IMR-90 (cell line): ENCODE data around the gene ASXL3.

ENCODE experiments used
- BHLHE40 ChIP-seq: fragments of 150-350 bp; IDR thresholded peaks from 2 replicates; pipeline ENCODE4 v1.6.1; 2016; ENCODE audit warnings: mild to moderate bottlenecking, low read depth, low read length
- CEBPB ChIP-seq: IDR thresholded peaks from 2 replicates; pipeline ENCODE4 v1.6.1; 2012; ENCODE audit warnings: low read depth, low read length, improper control_type of control experiment
- FOS ChIP-seq: fragments of 150-350 bp; IDR thresholded peaks from 2 replicates; pipeline ENCODE4 v1.6.1; 2016; ENCODE audit warnings: low read depth, low read length
- MAFK ChIP-seq: IDR thresholded peaks from 2 replicates; pipeline ENCODE4 v1.6.1; 2012; ENCODE audit warnings: low read depth, low read length, improper control_type of control experiment
- POLR2A ChIP-seq: IDR thresholded peaks from 2 replicates; pipeline ENCODE4 v1.6.1; 2012; ENCODE audit warnings: mild to moderate bottlenecking, low read depth, low read length
- RAD21 ChIP-seq: IDR thresholded peaks from 2 replicates; pipeline ENCODE4 v1.6.1; 2012; ENCODE audit warnings: low read length, improper control_type of control experiment
- RCOR1 ChIP-seq: IDR thresholded peaks from 2 replicates; pipeline ENCODE4 v1.6.1; 2012; ENCODE audit warnings: mild to moderate bottlenecking, low read length, improper control_type of control experiment; ENCODE audit not compliant: insufficient replicate concordance
- RFX5 ChIP-seq: IDR thresholded peaks from 2 replicates; pipeline ENCODE4 v1.8.0; 2012; ENCODE audit warnings: low read depth, mild to moderate bottlenecking, low read length, moderate library complexity
- SMC3 ChIP-seq: fragments of 150-350 bp; IDR thresholded peaks from 2 replicates; pipeline ENCODE4 v1.6.1; 2016; ENCODE audit warnings: low read depth, mild to moderate bottlenecking, antibody characterized with exemption, low read length, moderate library complexity
- TF ChIP-seq, protein P1 (sequence below): conservative IDR thresholded peaks from 2 replicates; pipeline ENCODE4 v1.5.1; 2012; ENCODE audit warnings: mild to moderate bottlenecking, low read depth, low read length, improper control_type of control experiment
- TF ChIP-seq, protein P2 (sequence below): fragments of 150-350 bp; IDR thresholded peaks from 2 replicates; pipeline ENCODE4 v1.6.1; 2017; ENCODE audit warnings: mild to moderate bottlenecking, antibody characterized with exemption, low read length, low read depth

DNA sequence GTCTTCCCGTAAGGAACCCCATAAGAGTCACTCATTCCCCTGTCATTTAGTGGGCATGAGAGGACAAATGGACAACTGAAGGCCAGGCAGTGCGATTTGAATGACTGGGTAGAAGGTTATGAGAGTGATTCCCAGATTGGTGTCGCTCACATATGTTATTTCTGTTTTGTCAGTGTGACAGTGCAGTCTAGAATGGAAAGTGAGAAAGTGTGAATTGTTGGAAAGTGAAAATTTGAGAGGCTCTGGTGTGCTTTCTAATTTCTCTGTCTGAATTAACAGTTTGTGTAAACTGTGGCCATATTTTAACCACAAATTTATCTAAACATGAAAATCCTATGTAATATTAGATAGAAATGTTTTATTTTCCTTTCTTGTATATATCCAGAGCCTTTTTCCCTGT lies 49.1 kb downstream of the ASXL3 start:
- TF ChIP-seq POLR2A, result no peak
- TF ChIP-seq, protein P1, sequence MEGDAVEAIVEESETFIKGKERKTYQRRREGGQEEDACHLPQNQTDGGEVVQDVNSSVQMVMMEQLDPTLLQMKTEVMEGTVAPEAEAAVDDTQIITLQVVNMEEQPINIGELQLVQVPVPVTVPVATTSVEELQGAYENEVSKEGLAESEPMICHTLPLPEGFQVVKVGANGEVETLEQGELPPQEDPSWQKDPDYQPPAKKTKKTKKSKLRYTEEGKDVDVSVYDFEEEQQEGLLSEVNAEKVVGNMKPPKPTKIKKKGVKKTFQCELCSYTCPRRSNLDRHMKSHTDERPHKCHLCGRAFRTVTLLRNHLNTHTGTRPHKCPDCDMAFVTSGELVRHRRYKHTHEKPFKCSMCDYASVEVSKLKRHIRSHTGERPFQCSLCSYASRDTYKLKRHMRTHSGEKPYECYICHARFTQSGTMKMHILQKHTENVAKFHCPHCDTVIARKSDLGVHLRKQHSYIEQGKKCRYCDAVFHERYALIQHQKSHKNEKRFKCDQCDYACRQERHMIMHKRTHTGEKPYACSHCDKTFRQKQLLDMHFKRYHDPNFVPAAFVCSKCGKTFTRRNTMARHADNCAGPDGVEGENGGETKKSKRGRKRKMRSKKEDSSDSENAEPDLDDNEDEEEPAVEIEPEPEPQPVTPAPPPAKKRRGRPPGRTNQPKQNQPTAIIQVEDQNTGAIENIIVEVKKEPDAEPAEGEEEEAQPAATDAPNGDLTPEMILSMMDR, result no peak
- TF ChIP-seq MAFK, result no peak
- TF ChIP-seq FOS, result no peak
- TF ChIP-seq RFX5, result no peak
- TF ChIP-seq, protein P2, sequence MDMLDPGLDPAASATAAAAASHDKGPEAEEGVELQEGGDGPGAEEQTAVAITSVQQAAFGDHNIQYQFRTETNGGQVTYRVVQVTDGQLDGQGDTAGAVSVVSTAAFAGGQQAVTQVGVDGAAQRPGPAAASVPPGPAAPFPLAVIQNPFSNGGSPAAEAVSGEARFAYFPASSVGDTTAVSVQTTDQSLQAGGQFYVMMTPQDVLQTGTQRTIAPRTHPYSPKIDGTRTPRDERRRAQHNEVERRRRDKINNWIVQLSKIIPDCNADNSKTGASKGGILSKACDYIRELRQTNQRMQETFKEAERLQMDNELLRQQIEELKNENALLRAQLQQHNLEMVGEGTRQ, result no peak
- no peak for TF ChIP-seq RCOR1
- TF ChIP-seq SMC3, result no peak
- TF ChIP-seq CEBPB, result no peak
- TF ChIP-seq BHLHE40, result no peak
- no peak for TF ChIP-seq RAD21
